Left cardiac atrium (tissue), 4 donors: ENCODE measurements around the gene CLIC5. TPM values are rescaled to one million over a fixed set of nuclear protein-coding genes. Genes with fewer than 3 reads are reported as not detected.

Experiments used
- ATAC-seq, 2 donors: fragments of 200-7000 bp; cut with Tn5 transposase; one replicate each; pipeline ENCODE4 v1.9.1; 2020; ENCODE audit warnings: mild to moderate bottlenecking in 2 of 2, moderate library complexity in 2 of 2
- DNase-seq: peaks from one replicate; pipeline ENCODE4 v3.0.0-alpha.2; 2020
- intact Hi-C, 2 donors: fragments of 100-400 bp; cut with DNase I; formaldehyde crosslinking; loops; one replicate each; pipeline versions ENCODE4 v1.14.1 to v1.15.1; 2022 to 2023
- long read RNA-seq: library from polyadenylated mRNA; unstranded; transcript quantifications from one replicate; pipeline ENCODE4 v2.0.0, GENCODE V29; 2021
- total RNA-seq, 2 donors: library from RNA; stranded (reverse); fragmentation: NEBNext Ultra II Directional; extraction: Animal tissue kit (Norgen Biotek cat#: 25700); gene quantifications; one replicate each; pipeline ENCODE4 v1.2.1, GENCODE V29; 2021
- donor health status: DM: no; HTN: yes; CAD: no.
- donor health status: DM: no; HTN: yes; CAD: no; lungs with severe emphysema.
- donor health status: DM: yes; HTN: yes; CAD: no.
- donor health status: Dilated cardiomyopathy.

CLIC5 gene
- total RNA-seq = 100 to 1,000 TPM in 1 of 2 donors, 10 to 100 TPM in 1; 92.1 to 109 TPM
- long read RNA-seq, full-length matches to known transcripts = 12 of 48 reads
- long read RNA-seq, partial matches to known transcripts = 5 of 48 reads
- long read RNA-seq, other reads (novel, unspliced or antisense) = 31 of 48 reads

GRCh38 chr6:46015119-46015968, at the start of gene CLIC5:
CLIC5 (minus strand) TSS chr6:46015860; CDS start chr6:46015542, 318 bp downstream.
- intact Hi-C loops = loop anchor here in 1 of 2 donors (2.0 to 10.0 kb wide), 2 partner anchors 51 to 85 kb away; no protein-coding TSS in a partner anchor
- DNase-seq (peak; percentile 68), ATAC-seq (peak; percentile 86 to 87)

- intact Hi-C loops = no loop called here
- no peak for DNase-seq
- ATAC-seq = no peak
Measured at GRCh38 chr6:46062991-46063390, 47.3 kb upstream of the CLIC5 start.

- peak; percentile 48 to 63 for ATAC-seq
- no peak for DNase-seq
- intact Hi-C loops = no loop called here
Measured at GRCh38 chr6:46062312-46062711, 46.7 kb upstream of the CLIC5 start.

GRCh38 chr6:46061497-46061896, 45.8 kb upstream of the CLIC5 start:
- DNase-seq = no peak
- intact Hi-C loops = no loop called here
- no peak for ATAC-seq

GRCh38 chr6:46059608-46060007, 43.9 kb upstream of the CLIC5 start:
- intact Hi-C loops = no loop called here
- peak; percentile 57 to 67 for ATAC-seq

GRCh38 chr6:46058951-46059350, 43.3 kb upstream of the CLIC5 start:
- no peak for ATAC-seq
- intact Hi-C loops = no loop called here
- DNase-seq = no peak

More at GRCh38 chr6:46059608-46060007, 43.9 kb upstream of the CLIC5 start:
- no peak for DNase-seq

GRCh38 chr6:46057792-46058191, 42.1 kb upstream of the CLIC5 start:
- intact Hi-C loops = no loop called here
- ATAC-seq = no peak
- no peak for DNase-seq

- DNase-seq (no peak), ATAC-seq (no peak)
- intact Hi-C loops = no loop called here
Measured at GRCh38 chr6:46056906-46057529, 41.4 kb upstream of the CLIC5 start.

GRCh38 chr6:46054516-46054915, 38.9 kb upstream of the CLIC5 start:
- ATAC-seq (no peak), DNase-seq (no peak)
- intact Hi-C loops = no loop called here

GRCh38 chr6:46053039-46053933, 37.6 kb upstream of the CLIC5 start:
- peak; percentile 41 for DNase-seq
- intact Hi-C loops = no loop called here

GRCh38 chr6:46052479-46052878, 36.8 kb upstream of the CLIC5 start:
- DNase-seq = no peak
- ATAC-seq = peak in 1 of 2 donors; percentile 39
- intact Hi-C loops = no loop called here

More at GRCh38 chr6:46053039-46053933, 37.6 kb upstream of the CLIC5 start:
- ATAC-seq = peak; percentile 75 to 89

GRCh38 chr6:46051962-46052361, 36.3 kb upstream of the CLIC5 start:
- no peak for DNase-seq
- ATAC-seq = no peak
- intact Hi-C loops = no loop called here

- ATAC-seq = no peak
- intact Hi-C loops = no loop called here
- no peak for DNase-seq
Measured at GRCh38 chr6:46050845-46051405, 35.3 kb upstream of the CLIC5 start.

GRCh38 chr6:46048646-46049297, 33.1 kb upstream of the CLIC5 start:
- ATAC-seq (no peak), DNase-seq (no peak)
- intact Hi-C loops = no loop called here

- DNase-seq (no peak), ATAC-seq (peak in 1 of 2 donors; percentile 27)
- intact Hi-C loops = no loop called here
Measured at GRCh38 chr6:46046558-46047174, 31.0 kb upstream of the CLIC5 start.

- intact Hi-C loops = no loop called here
- peak; percentile 67 for DNase-seq
- ATAC-seq = peak; percentile 65 to 95
Measured at GRCh38 chr6:46044881-46045617, 29.4 kb upstream of the CLIC5 start.

GRCh38 chr6:46042355-46042999, 26.8 kb upstream of the CLIC5 start:
- intact Hi-C loops = no loop called here

More at GRCh38 chr6:46042355-46042999, 26.8 kb upstream of the CLIC5 start:
- no peak for DNase-seq
- ATAC-seq = peak; percentile 64 to 73
